B cell (primary cell): ENCODE measurements around the gene COL6A1.

Experiments
- EZH2 ChIP-seq: IDR thresholded peaks from 2 replicates; pipeline ENCODE4 v1.6.1; 2012; ENCODE audit warnings: borderline replicate concordance, low read depth, mild to moderate bottlenecking, moderate library complexity, low read length; ENCODE audit not compliant: insufficient read depth, poor library complexity, severe bottlenecking
- TF ChIP-seq, protein P1 (sequence below): fragments of 200-600 bp; IDR thresholded peaks from one replicate; pipeline ENCODE4 v1.8.0; 2022; ENCODE audit warnings: antibody characterized with exemption, mild to moderate bottlenecking

DNA sequence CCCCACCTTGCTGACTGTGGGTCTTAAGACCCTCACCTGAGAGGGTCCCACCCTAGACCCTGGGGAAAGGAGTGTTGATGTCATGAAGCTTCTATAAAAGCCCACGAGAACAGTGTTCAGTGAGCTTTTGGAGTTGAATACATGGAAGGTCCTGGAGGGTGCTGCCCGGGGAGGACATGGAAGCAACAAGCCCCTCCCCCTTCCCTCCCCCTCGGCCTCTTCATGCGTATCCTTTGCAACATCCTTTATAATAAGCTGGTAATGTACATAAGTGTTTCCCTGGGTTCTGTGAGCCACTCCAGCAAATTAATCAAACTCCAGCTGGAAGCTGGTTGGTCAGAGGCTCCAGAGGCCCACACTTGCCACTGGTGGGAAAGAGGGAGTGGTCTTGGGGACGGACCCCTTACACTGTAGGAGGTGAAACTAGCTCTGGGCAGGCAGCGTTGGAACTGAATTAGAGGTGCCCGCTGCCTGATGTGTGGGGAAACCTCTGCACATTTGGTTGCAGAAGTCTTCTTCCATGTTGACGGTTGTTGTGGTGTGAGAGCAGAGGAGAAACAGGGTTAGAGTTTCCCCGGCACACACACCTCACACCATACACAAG is 14.7 kb upstream of the COL6A1 start:
- TF ChIP-seq, protein P1, sequence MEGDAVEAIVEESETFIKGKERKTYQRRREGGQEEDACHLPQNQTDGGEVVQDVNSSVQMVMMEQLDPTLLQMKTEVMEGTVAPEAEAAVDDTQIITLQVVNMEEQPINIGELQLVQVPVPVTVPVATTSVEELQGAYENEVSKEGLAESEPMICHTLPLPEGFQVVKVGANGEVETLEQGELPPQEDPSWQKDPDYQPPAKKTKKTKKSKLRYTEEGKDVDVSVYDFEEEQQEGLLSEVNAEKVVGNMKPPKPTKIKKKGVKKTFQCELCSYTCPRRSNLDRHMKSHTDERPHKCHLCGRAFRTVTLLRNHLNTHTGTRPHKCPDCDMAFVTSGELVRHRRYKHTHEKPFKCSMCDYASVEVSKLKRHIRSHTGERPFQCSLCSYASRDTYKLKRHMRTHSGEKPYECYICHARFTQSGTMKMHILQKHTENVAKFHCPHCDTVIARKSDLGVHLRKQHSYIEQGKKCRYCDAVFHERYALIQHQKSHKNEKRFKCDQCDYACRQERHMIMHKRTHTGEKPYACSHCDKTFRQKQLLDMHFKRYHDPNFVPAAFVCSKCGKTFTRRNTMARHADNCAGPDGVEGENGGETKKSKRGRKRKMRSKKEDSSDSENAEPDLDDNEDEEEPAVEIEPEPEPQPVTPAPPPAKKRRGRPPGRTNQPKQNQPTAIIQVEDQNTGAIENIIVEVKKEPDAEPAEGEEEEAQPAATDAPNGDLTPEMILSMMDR, result no peak
- TF ChIP-seq EZH2, result no peak
